Hepatocyte (in vitro differentiated cells): ENCODE measurements around the gene NUDT11. TPM values are rescaled to one million over a fixed set of nuclear protein-coding genes. Genes with fewer than 3 reads are reported as not detected.
A peak's percentile ranks its signal among the peaks of the same experiment; 100 is the strongest.
"Not testable (repeated sequence)": the region's sequence is repeated elsewhere in the genome, so short reads cannot be mapped to it uniquely, and the experiment has no call there.

Experiments
- DNase-seq: peaks from one replicate; pipeline ENCODE4 v3.0.0-alpha.2; 2016; ENCODE audit warnings: low spot score
- H2AFZ ChIP-seq: fragments of 200-600 bp; sonication (generic); 2 replicates; pipeline ENCODE4 v1.6.0; 2016; ENCODE audit warnings: antibody characterized with exemption, mild to moderate bottlenecking
- H3K27ac ChIP-seq: fragments of 200-600 bp; sonication (generic); 2 replicates; pipeline ENCODE4 v1.5.1; 2016; ENCODE audit warnings: mild to moderate bottlenecking
- H3K27me3 ChIP-seq: fragments of 200-600 bp; sonication (generic); 2 replicates; pipeline ENCODE4 v1.6.1; 2016
- H3K36me3 ChIP-seq: fragments of 200-600 bp; sonication (generic); replicated peaks from 2 replicates; pipeline ENCODE4 v1.5.1; 2016; ENCODE audit warnings: low read depth; ENCODE audit not compliant: insufficient read depth
- H3K4me1 ChIP-seq: fragments of 200-600 bp; sonication (generic); 2 replicates; pipeline ENCODE4 v1.5.1; 2016; ENCODE audit warnings: mild to moderate bottlenecking, moderate library complexity; ENCODE audit not compliant: insufficient read depth
- H3K4me2 ChIP-seq: fragments of 200-600 bp; sonication (generic); 2 replicates; pipeline ENCODE4 v1.6.0; 2016
- H3K4me3 ChIP-seq: fragments of 200-600 bp; sonication (generic); 2 replicates; pipeline ENCODE4 v1.5.1; 2016; ENCODE audit warnings: mild to moderate bottlenecking
- H3K79me2 ChIP-seq: fragments of 200-600 bp; sonication (generic); 2 replicates; pipeline ENCODE4 v1.6.0; 2017; ENCODE audit warnings: mild to moderate bottlenecking
- H3K9me2 ChIP-seq: fragments of 200-600 bp; sonication (generic); replicated peaks from 2 replicates; pipeline ENCODE4 v1.6.0; 2017; ENCODE audit warnings: mild to moderate bottlenecking; ENCODE audit not compliant: insufficient read depth
- H3K9me3 ChIP-seq: fragments of 200-600 bp; sonication (generic); 2 replicates; pipeline ENCODE4 v1.5.1; 2016; ENCODE audit warnings: low read depth, mild to moderate bottlenecking
- H4K20me1 ChIP-seq: fragments of 200-600 bp; sonication (generic); 2 replicates; pipeline ENCODE4 v1.6.0; 2016; ENCODE audit warnings: mild to moderate bottlenecking; ENCODE audit not compliant: insufficient read depth, poor library complexity, severe bottlenecking
- EZH2 ChIP-seq: fragments of 200-600 bp; sonication (generic); IDR thresholded peaks from 2 replicates; pipeline ENCODE4 v1.6.1; 2016; ENCODE audit warnings: antibody characterized with exemption, mild to moderate bottlenecking, borderline replicate concordance
- EZH2phosphoT487 ChIP-seq: fragments of 200-600 bp; sonication (generic); IDR thresholded peaks from one replicate; pipeline ENCODE4 v1.6.1; 2018; ENCODE audit warnings: antibody characterized with exemption, mild to moderate bottlenecking, low read depth, moderate library complexity; ENCODE audit not compliant: unreplicated experiment, severe bottlenecking
- WGBS: methylation state at CpG from one replicate; pipeline ENCODE4 v1.1.6; 2016; ENCODE audit warnings: low lambda C conversion rate; ENCODE audit errors: missing lambda C conversion rate; 5-methylcytosine and 5-hydroxymethylcytosine counted together
- polyA plus RNA-seq: library from polyadenylated mRNA; unstranded; fragments of >200 nt; fragmentation: Nextera tagmentation; extraction: Ambion mirVana; gene quantifications from 2 replicates; pipeline ENCODE4 v1.2.1, GENCODE V29; 2016
- total RNA-seq: library from RNA; depleted of rRNA; stranded (reverse); fragments of >200 nt; gene quantifications from 2 replicates; pipeline ENCODE4 v1.2.3, GENCODE V29; 2014
- TF ChIP-seq, protein P1 (sequence below): fragments of 200-600 bp; sonication (generic); IDR thresholded peaks from 2 replicates; pipeline ENCODE4 v1.5.1; 2016; ENCODE audit warnings: antibody characterized with exemption, mild to moderate bottlenecking; ENCODE audit not compliant: poor library complexity

NUDT11 gene
- total RNA-seq = 8.3 and 10.7 TPM in 2 replicates
- polyA plus RNA-seq = 4.6 and 5.6 TPM in 2 replicates

DNA sequence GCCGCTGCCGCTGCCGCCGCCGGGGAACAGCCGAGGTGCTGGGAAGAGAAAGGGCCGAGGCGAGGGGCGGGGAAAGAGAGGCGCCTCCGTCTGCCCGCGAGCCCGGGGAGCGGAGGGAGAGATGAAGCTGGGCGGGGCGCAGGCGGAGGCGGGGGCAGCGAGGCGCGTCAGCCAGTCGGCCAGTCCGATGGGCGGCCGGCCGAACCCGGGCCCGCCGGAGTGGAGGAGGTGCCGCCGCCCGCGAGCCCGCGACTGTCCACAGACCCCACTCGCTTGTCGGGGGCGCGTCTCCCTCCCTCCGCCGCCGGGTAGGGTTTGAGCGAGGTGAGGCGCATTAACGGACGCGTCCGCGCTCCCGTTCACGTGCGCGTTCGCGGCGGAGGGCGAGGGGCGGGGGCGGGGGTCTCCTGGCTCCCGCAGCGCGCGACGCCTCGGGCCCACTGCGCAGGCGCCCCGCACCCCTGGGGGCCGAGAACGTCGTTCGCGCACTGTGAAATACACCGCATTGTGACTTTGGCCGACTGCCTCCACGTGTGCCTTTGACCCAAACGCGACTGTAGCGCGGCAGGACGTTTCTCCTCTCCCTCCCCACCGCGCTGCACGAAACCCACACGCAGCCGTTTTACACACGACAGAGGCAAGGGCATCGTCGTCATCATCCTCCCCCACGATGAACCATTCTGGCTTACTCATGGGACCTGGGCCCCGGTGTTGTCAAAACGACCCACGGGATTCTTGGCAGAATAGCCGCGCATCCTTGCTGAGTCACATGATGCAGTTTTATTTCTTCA, at the start of gene NUDT11:
TSS of gene NUDT11 (minus strand) at position 92 of the 791 bp plus-strand sequence. CDS start 148 bp downstream, outside the sequence.
- Histone ChIP-seq H3K9me3 (no peaks in the 10 kb centered on the region), H3K79me2 (peaks cover 8% of the 10 kb centered on the region), H2AFZ (peak within 1 kb of the TSS; percentile 60), H3K4me1 (no peaks in the 10 kb centered on the region), H4K20me1 (no peaks in the 10 kb centered on the region), H3K27me3 (no peaks in the 10 kb centered on the region), H3K27ac (peak within 1 kb of the TSS; percentile 62), H3K36me3 (no peaks in the 10 kb centered on the region), H3K4me2 (peak within 1 kb of the TSS; percentile 78), H3K9me2 (no peaks in the 10 kb centered on the region), H3K4me3 (peak within 1 kb of the TSS; percentile 36)
- peak; percentile 82 for DNase-seq
- TF ChIP-seq EZH2 (no peak), EZH2phosphoT487 (no peak)
- TF ChIP-seq, protein P1, sequence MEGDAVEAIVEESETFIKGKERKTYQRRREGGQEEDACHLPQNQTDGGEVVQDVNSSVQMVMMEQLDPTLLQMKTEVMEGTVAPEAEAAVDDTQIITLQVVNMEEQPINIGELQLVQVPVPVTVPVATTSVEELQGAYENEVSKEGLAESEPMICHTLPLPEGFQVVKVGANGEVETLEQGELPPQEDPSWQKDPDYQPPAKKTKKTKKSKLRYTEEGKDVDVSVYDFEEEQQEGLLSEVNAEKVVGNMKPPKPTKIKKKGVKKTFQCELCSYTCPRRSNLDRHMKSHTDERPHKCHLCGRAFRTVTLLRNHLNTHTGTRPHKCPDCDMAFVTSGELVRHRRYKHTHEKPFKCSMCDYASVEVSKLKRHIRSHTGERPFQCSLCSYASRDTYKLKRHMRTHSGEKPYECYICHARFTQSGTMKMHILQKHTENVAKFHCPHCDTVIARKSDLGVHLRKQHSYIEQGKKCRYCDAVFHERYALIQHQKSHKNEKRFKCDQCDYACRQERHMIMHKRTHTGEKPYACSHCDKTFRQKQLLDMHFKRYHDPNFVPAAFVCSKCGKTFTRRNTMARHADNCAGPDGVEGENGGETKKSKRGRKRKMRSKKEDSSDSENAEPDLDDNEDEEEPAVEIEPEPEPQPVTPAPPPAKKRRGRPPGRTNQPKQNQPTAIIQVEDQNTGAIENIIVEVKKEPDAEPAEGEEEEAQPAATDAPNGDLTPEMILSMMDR = no peak
- 39% methylated on average over 43 of the region's 96 CpGs for WGBS

- Histone ChIP-seq H3K9me2 (no peaks in the 10 kb centered on the region), H3K27ac (no peak overlapping the region), H3K79me2 (no peaks in the 10 kb centered on the region), H4K20me1 (no peaks in the 10 kb centered on the region), H3K36me3 (no peaks in the 10 kb centered on the region), H3K4me3 (no peak overlapping the region), H2AFZ (no peak overlapping the region), H3K27me3 (no peaks in the 10 kb centered on the region), H3K9me3 (no peaks in the 10 kb centered on the region), H3K4me1 (no peaks in the 10 kb centered on the region), H3K4me2 (no peak overlapping the region)
- TF ChIP-seq EZH2phosphoT487 = no peak
- TF ChIP-seq EZH2 = no peak
- TF ChIP-seq, protein P1 = no peak
- WGBS = 69% methylated on average over 2 of the region's 2 CpGs
- no peak for DNase-seq
Measured at GRCh38 chrX:51520393-51520792, 24.0 kb upstream of the NUDT11 start.

DNA sequence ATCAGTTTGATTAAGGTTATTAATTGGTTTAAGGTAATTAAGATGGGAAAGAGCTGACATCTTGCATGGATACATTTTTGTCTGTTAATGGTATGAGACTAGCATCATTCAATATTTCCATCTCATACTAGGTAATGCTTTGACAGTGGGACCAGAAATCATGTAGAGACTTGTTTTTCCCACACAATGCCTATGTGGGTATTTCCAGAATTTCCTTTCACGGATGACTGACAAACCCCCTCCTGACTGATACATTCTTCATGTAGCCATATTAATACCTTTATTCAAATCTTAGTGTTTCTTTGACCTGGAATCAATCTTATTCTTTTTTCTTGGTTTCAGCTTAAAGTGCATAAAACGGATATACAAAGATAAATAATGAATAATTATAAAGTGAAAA, 22.7 kb upstream of the NUDT11 start:
- not testable (repeated sequence) for H3K4me1 ChIP-seq, H3K9me2 ChIP-seq, H3K79me2 ChIP-seq, H2AFZ ChIP-seq, DNase-seq, H3K4me3 ChIP-seq, H3K27me3 ChIP-seq, H3K36me3 ChIP-seq, H4K20me1 ChIP-seq, H3K27ac ChIP-seq, H3K4me2 ChIP-seq, H3K9me3 ChIP-seq
- WGBS = 46% methylated on average over 2 of the region's 2 CpGs

DNA sequence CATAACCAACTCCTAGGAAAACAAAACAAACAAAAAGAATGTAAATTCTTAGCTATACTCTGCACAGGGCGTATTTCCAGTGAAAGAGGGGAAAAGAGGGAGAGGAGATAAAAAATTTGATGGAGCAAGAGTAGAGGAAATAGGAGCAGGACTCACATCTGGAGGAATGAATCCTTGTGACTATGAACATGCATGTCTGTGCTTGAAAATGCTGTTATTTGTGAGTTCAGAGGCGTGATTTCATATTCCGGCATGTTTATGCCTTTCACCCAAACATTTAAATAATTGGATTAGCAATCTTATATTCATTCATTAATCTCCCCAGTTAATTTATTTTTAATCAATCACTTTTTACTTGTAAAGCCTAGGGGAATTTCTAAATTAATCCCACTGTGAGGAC, 11.2 kb upstream of the NUDT11 start:
- Histone ChIP-seq H3K4me1 (no peaks in the 10 kb centered on the region), H3K36me3 (no peaks in the 10 kb centered on the region), H3K9me2 (no peaks in the 10 kb centered on the region), H3K27ac (no peak overlapping the region), H2AFZ (no peak overlapping the region), H3K27me3 (no peaks in the 10 kb centered on the region), H3K9me3 (no peaks in the 10 kb centered on the region), H3K4me3 (no peak overlapping the region), H3K79me2 (no peaks in the 10 kb centered on the region), H4K20me1 (no peaks in the 10 kb centered on the region), H3K4me2 (no peak overlapping the region)
- WGBS = 80% methylated on average over 3 of the region's 3 CpGs
- no peak for TF ChIP-seq EZH2
- TF ChIP-seq, protein P1 = no peak
- no peak for TF ChIP-seq EZH2phosphoT487
- no peak for DNase-seq
